HepG2 (cell line): ENCODE data around the gene PTPRU. TPM values are rescaled to one million over a fixed set of nuclear protein-coding genes. Genes with fewer than 3 reads are reported as not detected.

ENCODE experiments used
- ATAC-seq: fragments of 200-7000 bp; cut with Tn5 transposase; 3 replicates; pipeline ENCODE4 v1.9.1; 2020; ENCODE audit warnings: mild to moderate bottlenecking, moderate library complexity
- BruUV-seq: library from RNA; stranded (reverse); fragments of 400-500 nt; replicated peaks from 2 replicates; lab custom pipeline; 2021; lab: Mats Ljungman, UMichigan
- CTCF ChIA-PET: fragments of 300-600 bp; formaldehyde crosslinking; extraction: SDS; loops from one replicate; lab custom pipeline; 2021; ENCODE audit warnings: low total read pairs, inconsistent platforms, low intra/inter-chr PET ratio; lab: Yijun Ruan, JAX
- POLR2A ChIA-PET: fragments of 350-600 bp; sonication (Branson Sonifier 250); formaldehyde crosslinking; loops from one replicate; lab custom pipeline; 2020; ENCODE audit warnings: antibody characterized with exemption, inconsistent platforms; lab: Yijun Ruan, JAX
- DNase-seq: peaks from one replicate; pipeline ENCODE4 v3.0.0-alpha.2; 2015; ENCODE audit warnings: low spot score
- FAIRE-seq: peaks from 3 replicates; lab custom pipeline; 2011; peaks lifted over from hg19 to GRCh38; lab: Jason Lieb, UNC
- H2AFZ ChIP-seq: one replicate; pipeline ENCODE4 v1.6.1; 2011; ENCODE audit warnings: low read length, inconsistent platforms
- H3K27ac ChIP-seq: fragments of 300-600 bp; 3 replicates; pipeline ENCODE4 v1.8.0; 2011; ENCODE audit warnings: mixed run types, mild to moderate bottlenecking, mixed read lengths, low read length, inconsistent platforms; ENCODE audit not compliant: insufficient read depth; ENCODE audit errors: extremely low read length
- H3K27me3 ChIP-seq, 2 experiments: fragments of 200-600 bp in 1 of 2; 2 replicates in 1 of 2; 3 replicates in 1 of 2; pipeline versions ENCODE4 v1.6.0 to v1.8.0; 2011; ENCODE audit warnings: low read length in 2 of 2, mild to moderate bottlenecking in 2 of 2, moderate library complexity in 2 of 2, inconsistent platforms in 1 of 2; ENCODE audit not compliant: insufficient read depth in 2 of 2, control insufficient read depth in 1 of 2
- H3K36me3 ChIP-seq, 2 experiments: fragments of 200-600 bp in 1 of 2; replicated peaks in 1 of 2; 2 replicates in 1 of 2; 3 replicates in 1 of 2; pipeline versions ENCODE4 v1.5.1 to v1.8.0; 2011; ENCODE audit warnings: low read length in 2 of 2, inconsistent platforms in 1 of 2; ENCODE audit not compliant: insufficient read depth in 2 of 2, control insufficient read depth in 1 of 2
- H3K4me1 ChIP-seq: 2 replicates; pipeline ENCODE4 v1.5.1; 2012; ENCODE audit warnings: low read length, inconsistent platforms; ENCODE audit not compliant: insufficient read depth
- H3K4me2 ChIP-seq: 2 replicates; pipeline ENCODE4 v1.6.0; 2011; ENCODE audit warnings: low read depth, low read length, inconsistent platforms
- H3K4me3 ChIP-seq, 3 experiments: fragments of 200-600 bp in 1 of 3; sonication (generic), shearing (Covaris generic) in 1 of 3; replicated peaks in 1 of 3; 2 replicates each; pipeline ENCODE4 v1.5.1; 2011 to 2016; ENCODE audit warnings: low read length in 3 of 3, inconsistent platforms in 2 of 3, low read depth in 2 of 3, mild to moderate bottlenecking in 2 of 3, control low read depth in 1 of 3, mixed read lengths in 1 of 3; ENCODE audit not compliant: insufficient read depth in 1 of 3
- H3K79me2 ChIP-seq: one replicate; pipeline ENCODE4 v1.6.1; 2011; ENCODE audit warnings: low read length, inconsistent platforms; ENCODE audit not compliant: insufficient read depth
- H3K9ac ChIP-seq: 2 replicates; pipeline ENCODE4 v1.6.0; 2011; ENCODE audit warnings: mild to moderate bottlenecking, low read depth, low read length, inconsistent platforms; ENCODE audit not compliant: insufficient read depth
- H3K9me3 ChIP-seq: 2 replicates; pipeline ENCODE4 v1.5.1; 2012; ENCODE audit warnings: mild to moderate bottlenecking, low read length
- H4K20me1 ChIP-seq: 2 replicates; pipeline ENCODE4 v1.6.0; 2011; ENCODE audit warnings: inconsistent platforms, mild to moderate bottlenecking, low read length, moderate library complexity; ENCODE audit not compliant: insufficient read depth
- ELF3 ChIP-seq: IDR thresholded peaks from 2 replicates; pipeline ENCODE4 v1.6.1; 2016; ENCODE audit warnings: missing genetic modification reagents, missing compliant biosample characterization
- GABPA ChIP-seq, 2 experiments: IDR thresholded peaks; 2 replicates each; pipeline ENCODE4 v1.6.1; 2011 to 2016; ENCODE audit warnings: low read depth in 2 of 2, low read length in 1 of 2, missing biosample characterization in 1 of 2, missing genetic modification characterization in 1 of 2
- GFI1 ChIP-seq: sonication (generic); formaldehyde crosslinking; IDR thresholded peaks from 2 replicates; pipeline ENCODE4 v1.5.0; 2020; ENCODE audit warnings: missing genetic modification reagents, mild to moderate bottlenecking, borderline replicate concordance
- KMT2B ChIP-seq: IDR thresholded peaks from 2 replicates; pipeline ENCODE4 v1.6.1; 2016; ENCODE audit warnings: missing genetic modification reagents, missing compliant biosample characterization
- MED8 ChIP-seq: sonication (generic); formaldehyde crosslinking; IDR thresholded peaks from 2 replicates; pipeline ENCODE4 v1.8.1; 2023; ENCODE audit warnings: mild to moderate bottlenecking, missing genetic modification reagents; ENCODE audit not compliant: insufficient replicate concordance
- MXD4 ChIP-seq: IDR thresholded peaks from 2 replicates; pipeline ENCODE4 v1.6.1; 2016; ENCODE audit warnings: mild to moderate bottlenecking, missing biosample characterization, missing genetic modification reagents
- PCBP1 ChIP-seq: fragments of 200-400 bp; formaldehyde crosslinking; IDR thresholded peaks from 2 replicates; pipeline ENCODE4 v1.6.1; 2017; ENCODE audit warnings: mild to moderate bottlenecking, low read depth, low read length, borderline replicate concordance
- RARA ChIP-seq: IDR thresholded peaks from 2 replicates; pipeline ENCODE4 v1.6.1; 2016; ENCODE audit warnings: missing genetic modification reagents, missing compliant biosample characterization
- RELA ChIP-seq: sonication (generic); formaldehyde crosslinking; IDR thresholded peaks from 2 replicates; pipeline ENCODE4 v1.4.0; 2020; ENCODE audit warnings: missing genetic modification reagents
- ZFP41 ChIP-seq: sonication (generic); formaldehyde crosslinking; IDR thresholded peaks from 2 replicates; pipeline ENCODE4 v1.4.0; 2020; ENCODE audit warnings: mild to moderate bottlenecking, missing genetic modification reagents, borderline replicate concordance
- ZNF264 ChIP-seq: sonication (generic); formaldehyde crosslinking; IDR thresholded peaks from 2 replicates; pipeline ENCODE4 v1.4.0; 2020; ENCODE audit warnings: missing genetic modification reagents
- WGBS: methylation state at CpG from one replicate; pipeline ENCODE4 v1.1.6; 2017; ENCODE audit warnings: low lambda C conversion rate; 5-methylcytosine and 5-hydroxymethylcytosine counted together
- in situ Hi-C: cut with HindIII; loops from 2 replicates; pipeline ENCODE4 v1.10.0; 2017; ENCODE audit warnings: low pct_unique_long_range_greater_than_20kb; ENCODE audit not compliant: extremely low pct_ligation_motif_present
- intact Hi-C: fragments of 100-400 bp; cut with micrococcal nuclease; formaldehyde crosslinking; loops from one replicate; pipeline ENCODE4 v1.10.0; 2022; ENCODE audit not compliant: unreplicated experiment
- polyA plus RNA-seq, 8 experiments: library from polyadenylated mRNA; depleted of rRNA in 3 of 8; stranded (reverse) in 7 of 8; unstranded in 1 of 8; fragments of >200 nt; fragmentation: Illumina TruSeq in 4 of 8; extraction: Trizol in 4 of 8; gene quantifications; 2 replicates each; pipeline versions ENCODE4 v1.2.1 to v1.2.3, GENCODE V29; 2011 to 2016; ENCODE audit warnings: low read depth in 4 of 8, missing spikeins in 1 of 8, mixed read lengths in 1 of 8; ENCODE audit not compliant: insufficient read depth in 1 of 8
- total RNA-seq, 5 experiments: library from RNA; depleted of rRNA; stranded (reverse); fragments of >200 nt; fragmentation: Illumina TruSeq; extraction: Trizol; gene quantifications; 2 replicates each; pipeline ENCODE4 v1.2.3, GENCODE V29; 2016; ENCODE audit warnings: low read depth in 1 of 5
- TF ChIP-seq, protein P1 (sequence below): sonication (generic); formaldehyde crosslinking; IDR thresholded peaks from 2 replicates; pipeline ENCODE4 v1.4.0; 2020; ENCODE audit warnings: mild to moderate bottlenecking, missing genetic modification reagents
- TF ChIP-seq, protein P2 (sequence below): IDR thresholded peaks from 2 replicates; pipeline ENCODE4 v1.6.1; 2016

Gene PTPRU
- total and polyA plus RNA-seq, 2 of the 13 experiments (the other 11 are each of a cell fraction or from before 2014, with no cell fraction given) = 21.6 to 22.3 TPM

DNA sequence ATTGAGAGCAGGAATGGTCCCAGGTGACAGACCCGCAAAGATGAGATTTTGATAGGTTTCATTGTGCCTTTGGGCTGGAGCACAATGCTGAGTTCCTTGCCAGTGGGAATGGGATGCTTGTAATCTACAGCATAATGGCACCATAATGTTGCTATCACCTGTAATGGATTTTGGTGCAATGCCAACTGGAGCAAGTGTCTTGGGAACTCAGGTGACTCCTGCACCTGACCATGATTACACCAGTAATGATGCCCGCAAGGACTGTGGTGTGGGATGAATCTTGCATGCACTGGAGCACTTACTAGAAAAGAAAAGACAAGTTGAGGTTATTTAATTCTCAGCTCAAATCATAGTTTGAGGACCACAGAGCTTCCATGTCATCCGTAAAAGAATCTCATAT, 96.7 kb downstream of the PTPRU start:
- Histone ChIP-seq H3K27me3 (no peaks in the 10 kb centered on the region), H3K4me3 (no peak overlapping the region), H3K4me1 (no peaks in the 10 kb centered on the region; the same call in 1 of the 2 replicates), H3K4me2 (no peak overlapping the region), H2AFZ (no peak overlapping the region), H3K9ac (no peak overlapping the region)
- WGBS = 58% methylated on average over 3 of the region's 3 CpGs
- CTCF ChIA-PET = no interaction called here
- DNase-seq (no peak), ATAC-seq (no peak)
- TF ChIP-seq ZNF264 (CRISPR knock-in tag) (no peak), ELF3 (no peak), GABPA (IDR thresholded peaks at IDR 0.05; ENCODE audit: low read depth, low read length) (no peak), GABPA (CRISPR knock-in tag; IDR thresholded peaks at IDR 0.05; ENCODE audit: low read depth) (no peak), PCBP1 (no peak), GFI1 (no peak), RELA (CRISPR knock-in tag) (no peak), KMT2B (CRISPR knock-in tag) (no peak), MXD4 (CRISPR knock-in tag) (no peak), ZFP41 (CRISPR knock-in tag) (no peak), RARA (CRISPR knock-in tag) (no peak), MED8 (no peak)
- TF ChIP-seq, protein P1, sequence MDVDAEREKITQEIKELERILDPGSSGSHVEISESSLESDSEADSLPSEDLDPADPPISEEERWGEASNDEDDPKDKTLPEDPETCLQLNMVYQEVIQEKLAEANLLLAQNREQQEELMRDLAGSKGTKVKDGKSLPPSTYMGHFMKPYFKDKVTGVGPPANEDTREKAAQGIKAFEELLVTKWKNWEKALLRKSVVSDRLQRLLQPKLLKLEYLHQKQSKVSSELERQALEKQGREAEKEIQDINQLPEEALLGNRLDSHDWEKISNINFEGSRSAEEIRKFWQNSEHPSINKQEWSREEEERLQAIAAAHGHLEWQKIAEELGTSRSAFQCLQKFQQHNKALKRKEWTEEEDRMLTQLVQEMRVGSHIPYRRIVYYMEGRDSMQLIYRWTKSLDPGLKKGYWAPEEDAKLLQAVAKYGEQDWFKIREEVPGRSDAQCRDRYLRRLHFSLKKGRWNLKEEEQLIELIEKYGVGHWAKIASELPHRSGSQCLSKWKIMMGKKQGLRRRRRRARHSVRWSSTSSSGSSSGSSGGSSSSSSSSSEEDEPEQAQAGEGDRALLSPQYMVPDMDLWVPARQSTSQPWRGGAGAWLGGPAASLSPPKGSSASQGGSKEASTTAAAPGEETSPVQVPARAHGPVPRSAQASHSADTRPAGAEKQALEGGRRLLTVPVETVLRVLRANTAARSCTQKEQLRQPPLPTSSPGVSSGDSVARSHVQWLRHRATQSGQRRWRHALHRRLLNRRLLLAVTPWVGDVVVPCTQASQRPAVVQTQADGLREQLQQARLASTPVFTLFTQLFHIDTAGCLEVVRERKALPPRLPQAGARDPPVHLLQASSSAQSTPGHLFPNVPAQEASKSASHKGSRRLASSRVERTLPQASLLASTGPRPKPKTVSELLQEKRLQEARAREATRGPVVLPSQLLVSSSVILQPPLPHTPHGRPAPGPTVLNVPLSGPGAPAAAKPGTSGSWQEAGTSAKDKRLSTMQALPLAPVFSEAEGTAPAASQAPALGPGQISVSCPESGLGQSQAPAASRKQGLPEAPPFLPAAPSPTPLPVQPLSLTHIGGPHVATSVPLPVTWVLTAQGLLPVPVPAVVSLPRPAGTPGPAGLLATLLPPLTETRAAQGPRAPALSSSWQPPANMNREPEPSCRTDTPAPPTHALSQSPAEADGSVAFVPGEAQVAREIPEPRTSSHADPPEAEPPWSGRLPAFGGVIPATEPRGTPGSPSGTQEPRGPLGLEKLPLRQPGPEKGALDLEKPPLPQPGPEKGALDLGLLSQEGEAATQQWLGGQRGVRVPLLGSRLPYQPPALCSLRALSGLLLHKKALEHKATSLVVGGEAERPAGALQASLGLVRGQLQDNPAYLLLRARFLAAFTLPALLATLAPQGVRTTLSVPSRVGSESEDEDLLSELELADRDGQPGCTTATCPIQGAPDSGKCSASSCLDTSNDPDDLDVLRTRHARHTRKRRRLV (CRISPR knock-in tag) = no peak
- TF ChIP-seq, protein P2, sequence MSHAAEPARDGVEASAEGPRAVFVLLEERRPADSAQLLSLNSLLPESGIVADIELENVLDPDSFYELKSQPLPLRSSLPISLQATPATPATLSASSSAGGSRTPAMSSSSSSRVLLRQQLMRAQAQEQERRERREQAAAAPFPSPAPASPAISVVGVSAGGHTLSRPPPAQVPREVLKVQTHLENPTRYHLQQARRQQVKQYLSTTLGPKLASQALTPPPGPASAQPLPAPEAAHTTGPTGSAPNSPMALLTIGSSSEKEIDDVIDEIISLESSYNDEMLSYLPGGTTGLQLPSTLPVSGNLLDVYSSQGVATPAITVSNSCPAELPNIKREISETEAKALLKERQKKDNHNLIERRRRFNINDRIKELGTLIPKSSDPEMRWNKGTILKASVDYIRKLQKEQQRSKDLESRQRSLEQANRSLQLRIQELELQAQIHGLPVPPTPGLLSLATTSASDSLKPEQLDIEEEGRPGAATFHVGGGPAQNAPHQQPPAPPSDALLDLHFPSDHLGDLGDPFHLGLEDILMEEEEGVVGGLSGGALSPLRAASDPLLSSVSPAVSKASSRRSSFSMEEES (CRISPR knock-in tag) = no peak
- TF ChIP-seq, all 625 proteins: peak for 0
- in situ Hi-C loops (loop anchor here (25.0 kb wide), 2 partner anchors 779 to 1354 kb away; no protein-coding TSS in a partner anchor), intact Hi-C loops (no loop called here)
- H3K27ac ChIP-seq = no peak overlapping the region
- H3K36me3 ChIP-seq = no peaks in the 10 kb centered on the region
- H3K9me3 ChIP-seq = no peaks in the 10 kb centered on the region
- no peak for FAIRE-seq
- POLR2A ChIA-PET = no interaction called here
- no TSS peak for BruUV-seq
- H4K20me1 ChIP-seq = no peaks in the 10 kb centered on the region
- H3K79me2 ChIP-seq = no peaks in the 10 kb centered on the region
